Measurements from ENCODE around the gene POU5F2.

Gene POU5F2

GRCh38 chr5:93741136-93741811, at the start of gene POU5F2:
TSS of gene POU5F2 (minus strand) at chr5:93741600. CDS start at chr5:93741563, 37 bp downstream.
- Histone ChIP-seq H3K4me1 (ENCODE audit: control insufficient read depth, insufficient read depth, low read length) (no peaks in the 10 kb centered on the region), H3K27me3 (ENCODE audit: control insufficient read depth, insufficient read depth, low read length) (no peaks in the 10 kb centered on the region), H3K9me3 (ENCODE audit: control insufficient read depth, low read length) (no peaks in the 10 kb centered on the region), H3K9ac (ENCODE audit: low read length) (no peak within 1 kb of the TSS), H3K4me3 (ENCODE audit: low read length) (no peak within 1 kb of the TSS), H3K36me3 (ENCODE audit: control insufficient read depth, insufficient read depth, low read length) (no peaks in the 10 kb centered on the region)

GRCh38 chr5:93790401-93790800, 49.0 kb upstream of the POU5F2 start:
- no peaks in the 10 kb centered on the region for H3K27me3 ChIP-seq (ENCODE audit: control insufficient read depth, insufficient read depth, low read length)
- no peak overlapping the region for H3K9ac ChIP-seq (ENCODE audit: low read length)
- no peak overlapping the region for H3K4me3 ChIP-seq (ENCODE audit: low read length)
- no peaks in the 10 kb centered on the region for H3K9me3 ChIP-seq (ENCODE audit: control insufficient read depth, low read length)
- H3K4me1 ChIP-seq (ENCODE audit: control insufficient read depth, insufficient read depth, low read length): no peaks in the 10 kb centered on the region
- no peaks in the 10 kb centered on the region for H3K36me3 ChIP-seq (ENCODE audit: control insufficient read depth, insufficient read depth, low read length)

- Histone ChIP-seq H3K36me3 (ENCODE audit: control insufficient read depth, insufficient read depth, low read length) (no peaks in the 10 kb centered on the region), H3K9me3 (ENCODE audit: control insufficient read depth, low read length) (no peaks in the 10 kb centered on the region), H3K4me1 (ENCODE audit: control insufficient read depth, insufficient read depth, low read length) (no peaks in the 10 kb centered on the region), H3K9ac (ENCODE audit: low read length) (no peak overlapping the region), H3K4me3 (ENCODE audit: low read length) (no peak overlapping the region), H3K27me3 (ENCODE audit: control insufficient read depth, insufficient read depth, low read length) (no peaks in the 10 kb centered on the region)
These were observed 48.0 kb upstream of the POU5F2 start for GRCh38 chr5:93789173-93790067.

- no peaks in the 10 kb centered on the region for H3K36me3 ChIP-seq (ENCODE audit: control insufficient read depth, insufficient read depth, low read length)
- no peaks in the 10 kb centered on the region for H3K9me3 ChIP-seq (ENCODE audit: control insufficient read depth, low read length)
- no peaks in the 10 kb centered on the region for H3K4me1 ChIP-seq (ENCODE audit: control insufficient read depth, insufficient read depth, low read length)
- no peak overlapping the region for H3K4me3 ChIP-seq (ENCODE audit: low read length)
- H3K9ac ChIP-seq (ENCODE audit: low read length): no peak overlapping the region
- H3K27me3 ChIP-seq (ENCODE audit: control insufficient read depth, insufficient read depth, low read length): no peaks in the 10 kb centered on the region
These were observed 46.2 kb upstream of the POU5F2 start for GRCh38 chr5:93787598-93787997.

- Histone ChIP-seq H3K4me1 (ENCODE audit: control insufficient read depth, insufficient read depth, low read length) (no peaks in the 10 kb centered on the region), H3K4me3 (ENCODE audit: low read length) (no peak overlapping the region), H3K9ac (ENCODE audit: low read length) (no peak overlapping the region), H3K9me3 (ENCODE audit: control insufficient read depth, low read length) (no peaks in the 10 kb centered on the region), H3K36me3 (ENCODE audit: control insufficient read depth, insufficient read depth, low read length) (no peaks in the 10 kb centered on the region), H3K27me3 (ENCODE audit: control insufficient read depth, insufficient read depth, low read length) (no peaks in the 10 kb centered on the region)
These were observed 44.1 kb upstream of the POU5F2 start for GRCh38 chr5:93785475-93785874.

- Histone ChIP-seq H3K9me3 (ENCODE audit: control insufficient read depth, low read length) (no peaks in the 10 kb centered on the region), H3K4me1 (ENCODE audit: control insufficient read depth, insufficient read depth, low read length) (no peaks in the 10 kb centered on the region), H3K4me3 (ENCODE audit: low read length) (no peak overlapping the region), H3K9ac (ENCODE audit: low read length) (no peak overlapping the region), H3K27me3 (ENCODE audit: control insufficient read depth, insufficient read depth, low read length) (no peaks in the 10 kb centered on the region), H3K36me3 (ENCODE audit: control insufficient read depth, insufficient read depth, low read length) (no peaks in the 10 kb centered on the region)
These were observed 41.6 kb upstream of the POU5F2 start for GRCh38 chr5:93782978-93783377.

GRCh38 chr5:93777620-93778019, 36.2 kb upstream of the POU5F2 start:
- Histone ChIP-seq H3K9ac (ENCODE audit: low read length) (no peak overlapping the region), H3K9me3 (ENCODE audit: control insufficient read depth, low read length) (no peaks in the 10 kb centered on the region), H3K4me1 (ENCODE audit: control insufficient read depth, insufficient read depth, low read length) (no peaks in the 10 kb centered on the region), H3K27me3 (ENCODE audit: control insufficient read depth, insufficient read depth, low read length) (no peaks in the 10 kb centered on the region), H3K4me3 (ENCODE audit: low read length) (no peak overlapping the region), H3K36me3 (ENCODE audit: control insufficient read depth, insufficient read depth, low read length) (no peaks in the 10 kb centered on the region)

GRCh38 chr5:93756372-93756771, 15.0 kb upstream of the POU5F2 start:
- no peaks in the 10 kb centered on the region for H3K36me3 ChIP-seq (ENCODE audit: control insufficient read depth, insufficient read depth, low read length)
- H3K9me3 ChIP-seq (ENCODE audit: control insufficient read depth, low read length): no peaks in the 10 kb centered on the region
- H3K27me3 ChIP-seq (ENCODE audit: control insufficient read depth, insufficient read depth, low read length): no peaks in the 10 kb centered on the region
- H3K4me1 ChIP-seq (ENCODE audit: control insufficient read depth, insufficient read depth, low read length): no peaks in the 10 kb centered on the region
- H3K4me3 ChIP-seq (ENCODE audit: low read length): no peak overlapping the region
- H3K9ac ChIP-seq (ENCODE audit: low read length): no peak overlapping the region

- Histone ChIP-seq H3K27me3 (ENCODE audit: control insufficient read depth, insufficient read depth, low read length) (no peaks in the 10 kb centered on the region), H3K9ac (ENCODE audit: low read length) (no peak overlapping the region), H3K36me3 (ENCODE audit: control insufficient read depth, insufficient read depth, low read length) (no peaks in the 10 kb centered on the region), H3K9me3 (ENCODE audit: control insufficient read depth, low read length) (no peaks in the 10 kb centered on the region), H3K4me3 (ENCODE audit: low read length) (no peak overlapping the region), H3K4me1 (ENCODE audit: control insufficient read depth, insufficient read depth, low read length) (no peaks in the 10 kb centered on the region)
These were observed 14.3 kb upstream of the POU5F2 start for GRCh38 chr5:93755716-93756115.

- Histone ChIP-seq H3K4me1 (ENCODE audit: control insufficient read depth, insufficient read depth, low read length) (no peaks in the 10 kb centered on the region), H3K4me3 (ENCODE audit: low read length) (no peak overlapping the region), H3K9me3 (ENCODE audit: control insufficient read depth, low read length) (no peaks in the 10 kb centered on the region), H3K9ac (ENCODE audit: low read length) (no peak overlapping the region), H3K27me3 (ENCODE audit: control insufficient read depth, insufficient read depth, low read length) (no peaks in the 10 kb centered on the region), H3K36me3 (ENCODE audit: control insufficient read depth, insufficient read depth, low read length) (no peaks in the 10 kb centered on the region)
These were observed 7.5 kb upstream of the POU5F2 start for GRCh38 chr5:93748875-93749397.

GRCh38 chr5:93746406-93747056, 5.1 kb upstream of the POU5F2 start:
- Histone ChIP-seq H3K27me3 (ENCODE audit: control insufficient read depth, insufficient read depth, low read length) (no peaks in the 10 kb centered on the region), H3K9me3 (ENCODE audit: control insufficient read depth, low read length) (no peaks in the 10 kb centered on the region), H3K9ac (ENCODE audit: low read length) (no peak overlapping the region), H3K4me3 (ENCODE audit: low read length) (no peak overlapping the region), H3K36me3 (ENCODE audit: control insufficient read depth, insufficient read depth, low read length) (no peaks in the 10 kb centered on the region), H3K4me1 (ENCODE audit: control insufficient read depth, insufficient read depth, low read length) (no peaks in the 10 kb centered on the region)

- H3K4me1 ChIP-seq (ENCODE audit: control insufficient read depth, insufficient read depth, low read length): no peaks in the 10 kb centered on the region
- no peaks in the 10 kb centered on the region for H3K9me3 ChIP-seq (ENCODE audit: control insufficient read depth, low read length)
- no peaks in the 10 kb centered on the region for H3K27me3 ChIP-seq (ENCODE audit: control insufficient read depth, insufficient read depth, low read length)
- no peak overlapping the region for H3K4me3 ChIP-seq (ENCODE audit: low read length)
- no peak overlapping the region for H3K9ac ChIP-seq (ENCODE audit: low read length)
- no peaks in the 10 kb centered on the region for H3K36me3 ChIP-seq (ENCODE audit: control insufficient read depth, insufficient read depth, low read length)
These were observed 5.1 kb downstream of the POU5F2 start for GRCh38 chr5:93736284-93736683.
